Uterus (tissue), 4 donors: ENCODE results near the gene ACSM4. TPM values are rescaled to one million over a fixed set of nuclear protein-coding genes. Genes with fewer than 3 reads are reported as not detected.

Experiments
- DNase-seq, 2 donors: peaks; one replicate each; pipeline ENCODE4 v3.0.0-alpha.2; 2019 to 2020
- H3K27ac ChIP-seq, 2 donors: fragments of 200-600 bp; sonication (generic); 1 replicate in 1 of 2; 2 replicates in 1 of 2; pipeline ENCODE4 v1.5.1; 2016 to 2018
- H3K27me3 ChIP-seq, 2 donors: fragments of 200-600 bp; sonication (generic); one replicate each; pipeline ENCODE4 v1.5.1; 2018 to 2019; ENCODE audit warnings: control low read depth in 1 of 2
- H3K36me3 ChIP-seq, 2 donors: fragments of 200-600 bp; sonication (generic); one replicate each; pipeline ENCODE4 v1.5.1; 2019; ENCODE audit warnings: control low read depth in 1 of 2
- H3K4me1 ChIP-seq, 2 donors: fragments of 200-600 bp; sonication (generic); one replicate each; pipeline ENCODE4 v1.5.1; 2018 to 2019; ENCODE audit warnings: control low read depth in 1 of 2
- H3K4me3 ChIP-seq, 2 donors: fragments of 200-600 bp; sonication (generic); 1 replicate in 1 of 2; 2 replicates in 1 of 2; pipeline ENCODE4 v1.5.1; 2018 to 2019; ENCODE audit warnings: mild to moderate bottlenecking in 1 of 2
- H3K9me3 ChIP-seq, 2 donors: fragments of 200-600 bp; sonication (generic); one replicate each; pipeline ENCODE4 v1.5.1; 2019; ENCODE audit warnings: control low read depth in 1 of 2
- CTCF ChIP-seq, 4 experiments: fragments of 200-600 bp in 2 of 4; fragments of 450-650 bp in 2 of 4; sonication (generic) in 2 of 4; IDR thresholded peaks; one replicate each; pipeline ENCODE4 v1.5.1; 2016 to 2019; ENCODE audit warnings: antibody characterized with exemption in 4 of 4, mild to moderate bottlenecking in 2 of 4, moderate library complexity in 1 of 4
- POLR2A ChIP-seq, 2 donors: fragments of 450-650 bp; IDR thresholded peaks; one replicate each; pipeline ENCODE4 v1.6.1; 2016; ENCODE audit warnings: antibody characterized with exemption in 2 of 2, mild to moderate bottlenecking in 1 of 2, moderate library complexity in 1 of 2
- intact Hi-C: fragments of 100-400 bp; cut with DNase I; formaldehyde crosslinking; loops from one replicate; pipeline ENCODE4 v1.15.1; 2023; ENCODE audit warnings: low total_unique reads
- total RNA-seq, 4 donors: library from RNA; depleted of rRNA in 3 of 4; stranded (reverse); fragments of >200 nt in 3 of 4; gene quantifications; one replicate each; pipeline versions ENCODE4 v1.1.0 to v1.2.4, GENCODE V29; 2014 to 2023
- donor health status: DM: yes; HTN: yes; CAD: no.

ACSM4 gene
- not detected for total RNA-seq

GRCh38 chr12:7303772-7304171 lies at the start of gene ACSM4:
ACSM4 (plus strand) TSS chr12:7304072; CDS start chr12:7304332, 260 bp downstream.
- no peaks in the 10 kb centered on the region for H3K9me3 ChIP-seq
- no peak for TF ChIP-seq POLR2A (IDR thresholded peaks at IDR 0.05)
- no peak for TF ChIP-seq CTCF (IDR thresholded peaks at IDR 0.05)
- no peaks in the 10 kb centered on the region for H3K27me3 ChIP-seq
- H3K4me1 ChIP-seq = no peaks in the 10 kb centered on the region
- no peak within 1 kb of the TSS for H3K4me3 ChIP-seq
- H3K27ac ChIP-seq = no peak within 1 kb of the TSS
- intact Hi-C loops = no loop called here
- H3K36me3 ChIP-seq = no peaks in the 10 kb centered on the region
- DNase-seq = no peak

GRCh38 chr12:7259060-7259459 lies 44.8 kb upstream of the ACSM4 start:
- intact Hi-C loops = no loop called here
- no peaks in the 10 kb centered on the region for H3K27me3 ChIP-seq
- no peaks in the 10 kb centered on the region for H3K4me1 ChIP-seq
- no peaks in the 10 kb centered on the region for H3K36me3 ChIP-seq
- H3K27ac ChIP-seq = no peak overlapping the region
- no peaks in the 10 kb centered on the region for H3K9me3 ChIP-seq
- H3K4me3 ChIP-seq = no peak overlapping the region
- no peak for DNase-seq
- TF ChIP-seq POLR2A (IDR thresholded peaks at IDR 0.05) (no peak), CTCF (IDR thresholded peaks at IDR 0.05) (no peak)

- intact Hi-C loops = no loop called here
- no peak overlapping the region for H3K4me3 ChIP-seq
- no peak overlapping the region for H3K27ac ChIP-seq
- TF ChIP-seq CTCF (IDR thresholded peaks at IDR 0.05) (no peak), POLR2A (IDR thresholded peaks at IDR 0.05) (no peak)
- H3K9me3 ChIP-seq = no peaks in the 10 kb centered on the region
- no peaks in the 10 kb centered on the region for H3K4me1 ChIP-seq
- no peaks in the 10 kb centered on the region for H3K36me3 ChIP-seq
- DNase-seq = no peak
- no peaks in the 10 kb centered on the region for H3K27me3 ChIP-seq
Observed at GRCh38 chr12:7264538-7264937, 39.3 kb upstream of the ACSM4 start.

GRCh38 chr12:7265251-7265650 lies 38.6 kb upstream of the ACSM4 start:
- TF ChIP-seq CTCF (IDR thresholded peaks at IDR 0.05) (no peak), POLR2A (IDR thresholded peaks at IDR 0.05) (no peak)
- Histone ChIP-seq H3K4me3 (no peak overlapping the region), H3K4me1 (no peaks in the 10 kb centered on the region), H3K36me3 (no peaks in the 10 kb centered on the region), H3K9me3 (no peaks in the 10 kb centered on the region), H3K27me3 (no peaks in the 10 kb centered on the region), H3K27ac (no peak overlapping the region)
- intact Hi-C loops = no loop called here
- no peak for DNase-seq

GRCh38 chr12:7269273-7269672 lies 34.6 kb upstream of the ACSM4 start:
- TF ChIP-seq CTCF (IDR thresholded peaks at IDR 0.05) (no peak), POLR2A (IDR thresholded peaks at IDR 0.05) (no peak)
- no peak overlapping the region for H3K27ac ChIP-seq
- intact Hi-C loops = no loop called here
- no peaks in the 10 kb centered on the region for H3K36me3 ChIP-seq
- no peaks in the 10 kb centered on the region for H3K9me3 ChIP-seq
- no peak for DNase-seq
- H3K27me3 ChIP-seq = no peaks in the 10 kb centered on the region
- no peak overlapping the region for H3K4me3 ChIP-seq
- H3K4me1 ChIP-seq = no peaks in the 10 kb centered on the region
